Fibroblast of skin of left quadriceps (primary cell): ENCODE results near the gene RFWD3.
"Not testable (repeated sequence)": the region's sequence is repeated elsewhere in the genome, so short reads cannot be mapped to it uniquely, and the experiment has no call there.

Experiments used
- DNase-seq, 2 experiments: peaks; one replicate each; pipeline ENCODE4 v3.0.0-alpha.2; 2013; ENCODE audit warnings: low read depth in 2 of 2

RFWD3 gene, protein sequence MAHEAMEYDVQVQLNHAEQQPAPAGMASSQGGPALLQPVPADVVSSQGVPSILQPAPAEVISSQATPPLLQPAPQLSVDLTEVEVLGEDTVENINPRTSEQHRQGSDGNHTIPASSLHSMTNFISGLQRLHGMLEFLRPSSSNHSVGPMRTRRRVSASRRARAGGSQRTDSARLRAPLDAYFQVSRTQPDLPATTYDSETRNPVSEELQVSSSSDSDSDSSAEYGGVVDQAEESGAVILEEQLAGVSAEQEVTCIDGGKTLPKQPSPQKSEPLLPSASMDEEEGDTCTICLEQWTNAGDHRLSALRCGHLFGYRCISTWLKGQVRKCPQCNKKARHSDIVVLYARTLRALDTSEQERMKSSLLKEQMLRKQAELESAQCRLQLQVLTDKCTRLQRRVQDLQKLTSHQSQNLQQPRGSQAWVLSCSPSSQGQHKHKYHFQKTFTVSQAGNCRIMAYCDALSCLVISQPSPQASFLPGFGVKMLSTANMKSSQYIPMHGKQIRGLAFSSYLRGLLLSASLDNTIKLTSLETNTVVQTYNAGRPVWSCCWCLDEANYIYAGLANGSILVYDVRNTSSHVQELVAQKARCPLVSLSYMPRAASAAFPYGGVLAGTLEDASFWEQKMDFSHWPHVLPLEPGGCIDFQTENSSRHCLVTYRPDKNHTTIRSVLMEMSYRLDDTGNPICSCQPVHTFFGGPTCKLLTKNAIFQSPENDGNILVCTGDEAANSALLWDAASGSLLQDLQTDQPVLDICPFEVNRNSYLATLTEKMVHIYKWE

DNA sequence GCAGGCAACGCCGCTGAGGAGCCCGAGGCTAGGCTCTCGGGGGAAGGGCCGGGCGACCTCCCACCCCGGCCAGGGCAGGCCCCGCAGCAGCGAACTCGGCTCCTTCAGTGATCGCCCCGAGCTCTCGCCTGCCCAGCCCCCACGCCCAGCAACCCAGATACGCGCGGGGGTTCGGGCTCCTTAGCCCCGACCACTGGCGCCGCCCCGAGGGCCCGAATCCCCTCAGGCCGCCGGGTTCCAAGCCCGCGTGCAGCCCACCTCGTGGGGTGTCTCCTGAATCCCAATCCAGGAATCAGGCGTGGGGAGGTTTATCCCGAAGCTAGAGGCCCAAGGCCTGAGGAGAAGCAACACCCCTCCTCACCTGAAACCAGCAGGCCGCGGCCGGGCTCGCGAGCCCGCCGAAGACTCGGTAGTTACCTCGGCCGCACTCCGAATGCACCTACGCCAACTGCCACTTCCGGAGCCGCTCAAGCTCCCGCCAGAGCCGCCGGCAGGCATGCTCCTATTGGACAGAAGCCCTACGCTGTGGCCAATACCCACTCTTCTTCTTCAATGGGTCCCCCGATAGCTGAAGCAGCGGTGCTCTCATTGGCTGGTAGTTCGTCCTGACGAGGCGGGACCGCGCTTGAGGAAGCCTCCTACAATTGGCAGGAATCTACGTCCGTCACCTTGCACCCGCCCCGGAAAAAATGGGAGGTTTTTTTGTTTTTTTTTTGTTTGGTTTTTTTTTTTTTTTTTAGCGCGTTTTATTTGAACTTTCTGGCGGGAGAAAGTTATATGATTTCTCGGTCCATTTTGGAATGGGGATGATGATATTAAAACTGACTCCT, at the start of gene RFWD3:
Gene RFWD3 (minus strand): TSS at position 453 of the 830 bp plus-strand sequence. CDS start 5,428 bp downstream, outside the sequence.
- DNase-seq, result peak; percentile 97 to 98

DNA sequence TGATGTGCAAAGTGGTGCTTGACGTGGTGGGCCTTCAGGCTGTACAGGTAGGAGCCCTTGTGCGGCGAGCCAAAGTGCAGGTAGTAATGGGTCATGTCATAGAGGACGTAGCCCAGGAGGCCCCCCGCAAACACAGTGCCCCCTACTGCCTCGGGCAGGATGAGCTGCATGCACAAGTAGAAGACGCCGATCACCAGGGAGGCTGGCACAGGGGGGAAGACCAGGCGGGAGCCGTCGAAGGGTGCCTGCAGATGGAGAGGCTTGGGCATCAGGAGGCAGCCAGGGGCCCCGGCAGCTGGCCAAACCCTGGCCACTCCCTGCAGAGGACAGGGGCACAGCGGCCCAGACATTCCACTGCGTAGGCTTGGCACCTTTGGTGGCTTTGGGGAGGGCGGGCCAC, 49.7 kb upstream of the RFWD3 start:
- no peak for DNase-seq

DNA sequence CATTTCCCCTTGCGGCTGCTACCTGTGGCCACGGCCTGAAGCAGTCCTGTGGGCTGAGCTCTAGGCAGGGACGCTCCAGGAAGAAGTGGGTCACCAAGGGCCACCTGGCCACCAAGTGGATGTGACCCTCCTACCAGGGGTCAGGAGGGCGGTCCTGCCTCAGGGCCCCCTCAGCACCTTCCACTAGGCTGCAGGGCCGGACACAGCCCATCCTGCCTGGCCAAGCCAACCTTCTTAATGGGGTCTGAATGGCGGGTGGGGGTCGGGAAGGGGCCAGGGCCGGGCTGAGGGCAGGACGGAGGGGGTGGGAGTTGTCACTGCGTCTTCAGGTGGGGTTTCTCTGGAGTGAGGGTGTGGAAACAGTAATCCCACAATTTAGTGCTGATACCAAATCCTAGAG, 47.2 kb upstream of the RFWD3 start:
- DNase-seq, result no peak

DNA sequence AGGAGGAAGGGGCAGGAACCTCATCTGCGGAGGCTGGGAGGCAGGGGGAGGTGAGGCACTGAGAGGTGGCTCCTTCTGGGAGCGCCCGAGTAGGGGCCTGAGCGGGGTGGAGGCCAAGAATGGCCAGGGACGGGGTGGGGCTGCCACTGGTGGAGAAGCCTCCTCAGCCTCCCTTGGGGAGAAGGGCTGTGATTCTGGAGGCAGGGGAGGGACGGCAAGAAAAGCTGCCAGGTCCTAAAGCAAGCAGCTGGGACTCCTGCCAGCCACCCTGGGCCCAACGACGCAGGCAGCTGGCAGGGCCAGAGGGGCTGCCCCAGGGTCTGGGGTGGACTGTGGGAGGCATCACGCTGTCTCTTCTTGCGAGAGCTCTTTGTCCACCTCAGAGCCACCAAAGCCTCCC, 46.6 kb upstream of the RFWD3 start:
- no peak for DNase-seq

DNA sequence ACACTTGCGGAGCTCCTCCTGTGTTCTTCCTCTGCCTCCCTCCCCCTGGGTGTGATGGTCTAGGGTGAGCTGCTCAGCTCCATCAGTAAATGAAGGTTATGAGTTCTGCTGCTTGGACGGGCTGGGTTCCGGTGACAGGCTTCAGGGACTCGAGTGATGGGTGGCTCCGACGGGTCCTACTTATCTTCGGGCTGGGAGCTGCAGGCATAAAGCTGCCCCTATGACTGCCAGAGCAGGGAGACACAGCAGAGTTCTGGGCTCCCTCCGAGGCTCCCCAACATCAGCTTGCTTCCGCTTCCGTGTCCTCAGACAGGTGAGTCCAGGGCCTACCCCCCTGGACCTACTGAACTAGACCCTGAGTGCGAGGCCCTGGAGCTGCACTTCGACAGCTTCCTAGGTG, 45.3 kb upstream of the RFWD3 start:
- DNase-seq, result no peak

DNA sequence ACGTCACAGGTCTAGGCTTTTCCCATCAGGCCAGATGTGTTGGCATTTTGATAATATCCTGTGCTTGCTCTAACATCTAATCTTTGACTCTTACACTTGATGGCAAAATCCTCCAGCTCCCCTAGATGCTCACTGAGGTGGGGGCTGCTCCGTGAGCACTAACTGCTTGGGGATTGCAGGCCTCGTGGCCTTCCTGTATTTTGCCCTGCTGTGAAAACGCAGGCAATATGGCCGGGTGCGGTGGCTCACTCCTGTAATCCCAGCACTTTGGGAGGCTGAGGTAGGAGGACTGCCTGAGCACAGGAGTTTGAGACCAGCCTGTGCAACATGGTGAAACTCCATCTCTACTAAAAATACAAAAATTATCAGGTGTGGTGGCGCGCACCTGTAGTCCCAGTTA, 43.7 kb upstream of the RFWD3 start:
- DNase-seq, result no peak

DNA sequence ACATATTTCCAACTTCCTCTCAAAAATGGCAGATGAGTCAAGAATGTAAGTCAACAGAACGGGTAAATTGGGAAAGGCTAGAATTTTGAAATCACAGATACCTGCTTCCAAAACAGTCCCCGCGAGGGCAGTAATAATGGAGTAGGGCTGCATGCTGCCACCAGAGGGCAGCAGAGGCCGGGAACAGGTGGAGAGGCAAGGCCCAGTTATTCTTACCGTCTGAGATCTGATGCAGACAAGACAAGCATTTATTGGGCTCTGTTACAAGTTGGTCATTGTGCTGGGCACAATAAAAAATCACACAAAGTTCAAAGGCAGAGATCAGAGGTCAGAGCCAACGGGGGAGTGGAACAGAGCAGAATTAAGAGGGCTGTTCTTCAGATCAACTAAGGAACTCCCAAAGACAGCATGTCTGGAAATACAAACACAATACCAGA, 42.8 kb upstream of the RFWD3 start:
- peak; percentile 30 to 31 for DNase-seq

DNA sequence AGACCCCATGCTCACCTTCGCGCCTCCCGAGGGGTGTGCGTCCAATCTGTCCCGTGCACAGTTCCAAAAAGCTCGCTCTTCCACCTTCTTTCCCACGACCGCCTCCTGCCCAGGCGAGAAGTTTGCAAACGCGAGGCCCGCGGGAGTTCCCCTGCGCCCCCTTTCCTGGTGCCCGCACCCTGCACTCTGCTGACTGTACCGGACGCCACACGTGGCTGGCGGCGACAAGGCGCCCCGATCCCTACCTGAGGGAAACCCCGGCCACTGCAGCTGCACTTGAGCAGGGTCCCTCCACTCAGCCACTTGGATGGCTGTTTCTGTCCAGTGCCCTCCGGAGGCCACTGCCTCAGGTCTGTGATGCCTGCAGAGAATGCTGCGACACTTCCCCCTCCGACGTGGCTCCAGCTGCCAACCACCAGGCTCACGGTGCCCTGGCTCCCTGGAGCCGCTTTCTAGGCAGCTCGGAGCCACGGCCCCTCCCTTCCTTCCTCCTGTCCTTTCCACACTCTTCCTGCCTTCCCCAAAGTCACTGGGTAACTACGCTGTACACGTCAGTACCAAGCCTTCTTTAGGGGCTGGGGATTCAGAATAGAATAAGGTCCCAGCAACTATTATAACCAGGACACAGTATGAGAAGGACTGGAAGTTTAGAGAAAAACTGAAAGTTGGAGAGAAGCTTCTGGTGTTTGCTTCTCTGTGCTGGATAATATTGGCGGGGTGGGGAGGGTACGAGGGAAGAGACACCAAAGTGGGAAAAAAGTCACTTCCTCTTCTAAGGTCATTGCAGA, 34.0 kb upstream of the RFWD3 start, which contains the start of gene MLKL:
Gene MLKL (minus strand): TSS at position 425 of the 788 bp plus-strand sequence. CDS start 5,105 bp downstream, outside the sequence.
- peak; percentile 4 to 12 for DNase-seq

DNA sequence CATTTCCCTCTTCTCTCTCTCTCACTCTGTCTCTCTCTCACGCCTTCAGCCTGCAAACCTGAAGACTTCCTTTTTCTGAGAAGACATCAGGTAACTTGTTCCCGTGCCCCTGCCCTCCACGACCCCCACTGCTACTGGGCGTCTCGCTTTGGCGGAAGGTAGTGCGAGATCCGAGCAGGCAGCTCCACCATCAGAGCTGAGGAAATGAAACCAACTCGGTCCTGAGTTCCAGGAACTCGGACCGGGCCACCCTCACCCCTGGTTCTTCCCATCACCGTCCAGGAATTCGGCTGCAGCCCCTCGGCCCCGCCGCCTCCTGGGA, 33.4 kb upstream of the RFWD3 start:
- no peak for DNase-seq

DNA sequence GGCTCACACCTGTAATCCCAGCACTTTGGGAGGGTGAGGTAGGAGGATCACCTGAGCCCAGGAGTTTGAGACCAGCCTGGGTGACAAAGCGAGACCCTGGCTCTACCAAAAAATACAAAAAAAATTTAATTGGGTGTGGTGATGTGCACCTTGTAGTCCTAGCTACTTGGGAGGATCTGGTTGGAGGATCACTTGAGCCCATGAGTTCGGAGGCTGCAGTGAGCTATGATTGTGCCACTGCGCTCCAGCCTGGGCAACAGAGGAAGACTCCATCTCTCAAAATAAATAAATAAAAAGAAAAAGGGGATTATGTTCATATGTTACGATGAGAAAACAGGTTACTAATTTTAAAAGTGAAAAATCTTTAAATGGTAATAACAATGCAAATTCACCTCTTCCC, 33.0 kb upstream of the RFWD3 start:
- DNase-seq, result no peak

DNA sequence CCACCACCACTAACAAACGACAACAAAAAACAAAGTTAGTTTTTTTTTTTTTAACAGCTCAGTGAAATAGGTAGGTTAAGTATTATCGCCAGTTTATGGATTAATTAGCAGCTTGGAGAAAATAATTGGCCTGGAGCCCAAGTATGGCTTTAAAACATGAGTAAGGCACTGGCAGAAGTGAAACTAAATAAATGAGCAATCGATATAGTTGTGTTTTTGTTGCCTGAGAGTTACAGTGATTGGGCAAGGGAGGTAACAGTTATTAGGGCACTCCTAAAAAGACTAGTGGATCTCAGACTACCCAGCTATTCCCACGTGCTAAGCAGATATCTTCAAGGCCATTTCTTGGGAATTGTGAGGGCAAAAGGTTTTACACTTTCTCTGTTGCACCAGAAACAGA, 31.5 kb upstream of the RFWD3 start:
- no peak for DNase-seq

DNA sequence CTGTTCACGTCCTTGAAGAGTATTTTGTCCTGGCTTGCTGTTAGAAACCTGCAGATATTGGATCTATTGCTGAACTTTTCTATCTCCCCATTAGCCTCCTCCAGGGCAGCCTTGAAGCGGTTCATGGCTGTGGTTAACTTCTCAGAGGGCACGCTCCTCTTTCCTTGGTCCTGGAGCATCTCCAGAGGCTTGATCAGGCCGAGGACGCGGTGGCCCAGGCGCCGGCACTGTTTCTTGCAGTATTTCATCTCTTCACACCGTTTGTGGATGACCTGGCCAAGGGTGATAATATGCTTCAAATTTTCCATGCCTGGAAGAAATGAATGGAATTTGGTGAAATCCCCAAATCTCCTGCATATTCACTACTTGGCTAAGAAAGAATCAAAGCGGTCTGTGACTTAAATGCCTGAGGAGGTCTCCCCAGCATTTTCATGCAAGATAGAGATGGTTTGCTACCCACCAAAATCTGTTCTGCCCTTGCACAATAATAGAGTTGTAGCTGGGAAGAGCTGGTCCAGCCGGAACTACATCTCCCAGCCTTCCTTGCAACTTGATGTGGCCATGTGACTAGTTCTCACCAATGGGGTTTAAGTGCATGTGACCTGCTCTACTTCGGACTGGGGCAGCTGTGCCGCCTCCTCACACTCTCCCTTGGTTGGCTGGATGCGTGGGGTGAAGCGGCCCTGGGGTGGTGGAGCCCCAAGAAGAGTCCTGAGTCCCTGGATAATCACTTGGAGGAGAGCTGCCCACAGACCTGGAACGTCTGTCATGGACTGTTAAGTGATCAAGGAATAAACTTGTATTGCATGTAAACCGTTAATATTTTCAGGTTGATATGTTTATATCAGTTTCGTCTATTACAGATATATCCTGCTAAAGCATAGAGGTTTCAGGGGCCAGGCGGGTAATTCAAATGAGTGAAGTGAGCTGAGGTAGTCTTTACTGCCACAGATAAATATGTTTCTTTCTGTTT, 29.1 kb upstream of the RFWD3 start:
- peak; percentile 61 to 70 for DNase-seq

DNA sequence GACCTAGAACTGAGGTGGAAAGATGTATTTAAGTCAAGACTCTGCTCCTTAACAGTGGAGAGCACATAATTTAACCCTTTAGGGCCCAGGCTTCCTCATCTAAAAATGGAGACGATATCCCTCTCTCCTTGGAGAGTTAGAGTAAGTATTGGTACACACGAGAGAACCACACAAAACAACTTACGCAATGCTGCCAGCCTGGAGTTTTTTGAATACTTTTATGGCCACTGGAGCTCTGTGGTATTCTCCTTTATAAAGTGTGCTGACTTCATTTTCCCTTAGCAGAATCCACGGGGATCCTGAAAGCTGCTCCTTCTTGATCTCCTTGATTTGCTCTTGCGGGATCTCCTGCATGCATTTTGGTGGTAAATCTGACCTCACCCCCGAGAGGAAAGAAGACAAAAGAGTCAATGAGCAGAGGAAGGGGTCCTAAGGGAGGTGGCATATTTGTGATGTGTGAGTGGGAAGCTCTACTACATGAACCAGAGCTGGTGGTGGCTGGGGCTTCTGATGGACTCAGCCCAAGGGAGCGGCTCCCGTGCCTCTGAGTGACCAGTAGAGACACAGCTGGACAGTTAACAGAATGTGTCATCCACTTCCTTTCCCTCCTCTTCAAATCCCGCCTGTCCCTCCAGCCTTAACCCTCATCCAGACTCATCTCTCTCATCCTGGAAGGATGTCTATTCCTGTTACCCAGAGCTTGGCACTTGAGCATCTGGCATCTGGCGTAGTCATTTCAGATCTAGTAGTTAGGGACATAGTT, 24.6 kb upstream of the RFWD3 start:
- DNase-seq, result no peak

DNA sequence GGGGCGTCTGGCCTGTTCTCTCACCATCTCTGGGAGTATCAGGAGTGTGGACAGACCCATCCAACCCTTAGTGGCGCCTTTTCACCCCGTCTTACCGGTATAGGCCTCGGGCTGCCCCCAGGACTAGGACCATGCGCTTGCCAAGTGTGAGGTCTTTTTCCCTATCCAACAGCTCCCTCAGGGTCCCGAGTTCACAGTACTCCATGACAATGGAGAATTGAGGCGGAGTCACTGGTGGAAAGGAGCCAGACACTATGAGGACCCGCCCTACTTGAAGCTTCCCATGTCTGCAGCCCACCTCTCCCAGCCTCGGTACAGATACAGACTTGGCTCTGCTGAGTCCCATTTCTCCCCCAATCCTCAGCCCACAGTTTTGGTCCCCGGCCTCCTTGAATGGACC, 15.9 kb upstream of the RFWD3 start:
- no peak for DNase-seq

DNA sequence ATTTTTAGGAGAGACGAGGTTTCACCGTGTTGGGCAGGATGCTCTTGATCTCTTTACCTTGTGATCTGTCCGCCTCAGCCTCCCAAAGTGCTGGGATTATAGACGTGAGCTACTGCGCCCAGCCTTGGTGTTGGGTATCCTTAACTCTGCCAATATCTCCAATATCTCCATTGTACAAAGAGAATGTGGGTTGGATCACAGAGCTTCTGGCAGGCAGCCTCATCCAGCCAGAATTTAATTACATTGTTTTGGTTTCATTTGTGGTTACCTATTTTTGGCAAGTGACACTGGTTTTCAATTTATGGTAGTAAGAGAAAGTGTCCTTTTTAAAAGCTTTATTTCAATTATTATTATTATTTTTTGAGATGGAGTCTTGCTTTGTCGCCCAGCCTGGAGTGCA, 14.0 kb upstream of the RFWD3 start:
- no peak for DNase-seq

DNA sequence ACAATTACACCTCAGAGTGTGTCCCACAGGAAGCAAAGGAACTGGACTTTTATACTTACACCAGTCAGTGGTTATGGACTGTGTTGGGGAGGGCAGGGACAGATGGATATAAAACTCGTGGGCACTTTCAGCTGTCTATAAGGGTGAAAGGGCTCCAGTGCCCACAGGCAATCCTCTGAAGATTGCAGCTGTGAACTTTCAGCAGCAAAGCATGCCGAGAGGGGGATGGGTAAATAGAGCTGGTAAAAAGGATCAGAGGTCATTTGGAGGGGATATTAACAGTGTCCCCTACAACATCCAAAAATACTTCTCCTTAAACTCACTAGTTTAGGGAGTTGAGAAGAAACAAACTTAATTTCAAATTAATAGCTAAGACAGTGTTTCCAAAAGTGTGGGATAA, 13.3 kb upstream of the RFWD3 start:
- no peak for DNase-seq

DNA sequence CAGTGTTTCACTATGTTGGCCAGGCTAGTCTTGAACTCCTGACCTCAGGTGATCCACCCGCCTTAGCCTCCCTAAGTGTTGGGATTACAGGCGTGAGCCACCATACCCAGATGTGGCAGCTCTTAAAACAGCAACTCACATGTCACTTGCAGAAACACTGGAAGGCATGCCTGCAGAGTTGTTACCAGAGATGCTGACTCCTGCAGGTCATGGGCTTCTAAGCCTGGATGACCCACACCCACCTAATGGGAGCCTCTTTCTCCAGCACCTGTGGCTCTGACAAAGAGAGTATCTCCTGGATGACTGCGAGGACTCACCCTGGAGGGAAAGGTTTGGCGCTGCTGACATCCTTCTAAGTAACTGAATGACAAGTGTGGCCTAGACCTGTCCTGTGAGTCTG, 11.2 kb upstream of the RFWD3 start:
- no peak for DNase-seq

DNA sequence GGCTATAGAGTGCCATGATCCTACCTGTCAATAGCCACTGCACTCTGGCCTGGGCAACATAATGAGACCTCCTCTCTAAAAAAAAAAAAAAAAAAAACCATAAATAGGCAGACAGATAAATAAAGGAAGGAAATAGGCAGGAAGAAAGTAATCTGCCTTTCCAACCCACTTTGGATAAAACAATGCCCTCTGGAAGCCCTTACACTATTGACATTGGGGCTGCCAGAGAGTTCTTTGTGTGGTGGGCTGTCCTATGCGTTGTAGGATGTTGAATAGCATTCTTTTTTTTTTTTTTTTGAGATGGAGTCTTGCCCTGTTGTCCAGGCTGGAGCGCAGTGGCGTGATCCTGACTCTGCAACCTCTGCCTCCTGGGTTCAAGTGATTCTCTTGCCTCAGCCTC, 7.2 kb upstream of the RFWD3 start:
- no peak for DNase-seq

DNA sequence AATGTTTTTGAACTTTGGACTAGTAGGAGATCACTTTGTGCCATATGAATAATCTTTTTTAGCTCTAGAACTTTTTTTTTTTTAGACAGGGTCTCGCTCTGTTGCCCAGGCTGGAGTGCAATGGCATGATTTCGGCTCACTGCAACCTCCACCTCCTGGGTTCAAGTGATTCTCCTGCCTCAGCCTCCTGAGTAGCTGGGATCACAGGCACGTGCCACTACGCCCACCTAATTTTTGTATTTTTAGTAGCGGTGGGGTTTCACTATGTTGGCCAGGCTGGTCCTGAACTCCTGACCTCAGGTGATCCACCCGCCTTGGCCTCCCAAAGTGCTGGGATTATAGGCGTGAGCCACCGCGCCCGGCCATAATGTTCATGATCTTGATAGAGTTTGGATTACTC, 2.2 kb upstream of the RFWD3 start:
- DNase-seq, result not testable (repeated sequence)
